A673 (cell line): ENCODE data around the gene OR2A7. TPM values are rescaled to one million over a fixed set of nuclear protein-coding genes. Genes with fewer than 3 reads are reported as not detected.
"Not testable (repeated sequence)": the region's sequence is repeated elsewhere in the genome, so short reads cannot be mapped to it uniquely, and the experiment has no call there.

ENCODE experiments used
- BruUV-seq: library from RNA; stranded (reverse); fragments of 400-500 nt; replicated peaks from 2 replicates; lab custom pipeline; 2021; lab: Mats Ljungman, UMichigan
- CTCF ChIA-PET: fragments of 300-600 bp; sonication (Branson Sonifier 250); formaldehyde crosslinking; loops from one replicate; lab custom pipeline; 2022; ENCODE audit warnings: antibody characterized with exemption; lab: Charles Lee
- POLR2A ChIA-PET: fragments of 300-600 bp; sonication (Branson Sonifier 250); formaldehyde crosslinking; loops from one replicate; lab custom pipeline; 2022; ENCODE audit warnings: antibody characterized with exemption; ENCODE audit not compliant: low non-redundant PET; lab: Charles Lee
- DNase-seq: peaks from one replicate; pipeline ENCODE4 v3.0.0-alpha.2; 2015; ENCODE audit warnings: low spot score
- H3K27ac ChIP-seq: fragments of 200-600 bp; sonication (generic); 2 replicates; pipeline ENCODE4 v1.5.1; 2016; ENCODE audit warnings: mixed run types, low read depth, mild to moderate bottlenecking, mixed read lengths, antibody characterized with exemption, low read length; ENCODE audit not compliant: poor library complexity, severe bottlenecking
- H3K27me3 ChIP-seq: fragments of 200-600 bp; sonication (generic); replicated peaks from 2 replicates; pipeline ENCODE4 v1.6.1; 2017; ENCODE audit warnings: mixed run types, low read depth, mild to moderate bottlenecking, mixed read lengths, antibody characterized with exemption, low read length; ENCODE audit not compliant: insufficient read depth, poor library complexity
- H3K36me3 ChIP-seq: fragments of 200-600 bp; sonication (generic); 2 replicates; pipeline ENCODE4 v1.6.1; 2016; ENCODE audit warnings: mixed run types, mild to moderate bottlenecking, mixed read lengths, antibody characterized with exemption, low read length; ENCODE audit not compliant: insufficient read depth, poor library complexity, severe bottlenecking
- H3K4me1 ChIP-seq: fragments of 200-600 bp; sonication (generic); 2 replicates; pipeline ENCODE4 v1.6.1; 2017; ENCODE audit warnings: mixed run types, mild to moderate bottlenecking, mixed read lengths, antibody characterized with exemption, low read length; ENCODE audit not compliant: insufficient read depth, poor library complexity, severe bottlenecking
- H3K4me3 ChIP-seq: fragments of 200-600 bp; sonication (generic); 2 replicates; pipeline ENCODE4 v1.5.1; 2016; ENCODE audit warnings: low read depth, mixed run types, mild to moderate bottlenecking, mixed read lengths, low read length; ENCODE audit not compliant: poor library complexity, severe bottlenecking
- H3K9me3 ChIP-seq: fragments of 200-600 bp; sonication (generic); 2 replicates; pipeline ENCODE4 v1.6.1; 2016; ENCODE audit warnings: mixed run types, low read depth, mild to moderate bottlenecking, mixed read lengths, antibody characterized with exemption, low read length; ENCODE audit not compliant: poor library complexity, severe bottlenecking
- intact Hi-C: fragments of 100-400 bp; cut with micrococcal nuclease; formaldehyde crosslinking; loops from one replicate; pipeline ENCODE4 v1.10.0; 2022; ENCODE audit not compliant: unreplicated experiment
- total RNA-seq: library from RNA; stranded (reverse); gene quantifications from 2 replicates; pipeline ENCODE4 v1.2.3, GENCODE V29; 2021

The OR2A7 gene
- total RNA-seq, 1 experiment from 2014 or later, result 1.2 TPM

- intact Hi-C loops, H3K9me3 ChIP-seq, H3K27me3 ChIP-seq, CTCF ChIA-PET, POLR2A ChIA-PET, H3K27ac ChIP-seq, H3K4me3 ChIP-seq, BruUV-seq, DNase-seq, H3K36me3 ChIP-seq, H3K4me1 ChIP-seq: not testable (repeated sequence)
Measured at GRCh38 chr7:144239365-144239764, 25.2 kb downstream of the OR2A7 start, which contains the start of gene OR2A42. OR2A42 (minus strand) TSS chr7:144239605; CDS start chr7:144232843, 6,762 bp downstream.

- CTCF ChIA-PET, POLR2A ChIA-PET, H3K27me3 ChIP-seq, H3K36me3 ChIP-seq, H3K27ac ChIP-seq, H3K9me3 ChIP-seq, BruUV-seq, intact Hi-C loops, DNase-seq, H3K4me1 ChIP-seq, H3K4me3 ChIP-seq: not testable (repeated sequence)
Measured at GRCh38 chr7:144238530-144239082, 26.0 kb downstream of the OR2A7 start.

- H3K36me3 ChIP-seq, POLR2A ChIA-PET, intact Hi-C loops, H3K27ac ChIP-seq, H3K27me3 ChIP-seq, BruUV-seq, H3K9me3 ChIP-seq, CTCF ChIA-PET, H3K4me1 ChIP-seq, DNase-seq, H3K4me3 ChIP-seq: not testable (repeated sequence)
Measured at GRCh38 chr7:144233039-144233438, 31.6 kb downstream of the OR2A7 start.

- BruUV-seq, intact Hi-C loops: not testable (repeated sequence)
Measured at GRCh38 chr7:144231027-144231426, 33.6 kb downstream of the OR2A7 start.

GRCh38 chr7:144228810-144229209, 35.8 kb downstream of the OR2A7 start:
- H3K4me1 ChIP-seq, POLR2A ChIA-PET, DNase-seq, H3K4me3 ChIP-seq, intact Hi-C loops, H3K27me3 ChIP-seq, H3K36me3 ChIP-seq, H3K9me3 ChIP-seq, H3K27ac ChIP-seq, BruUV-seq, CTCF ChIA-PET: not testable (repeated sequence)

More at GRCh38 chr7:144231027-144231426, 33.6 kb downstream of the OR2A7 start:
- POLR2A ChIA-PET, DNase-seq, CTCF ChIA-PET, H3K4me3 ChIP-seq, H3K36me3 ChIP-seq, H3K4me1 ChIP-seq, H3K9me3 ChIP-seq, H3K27me3 ChIP-seq, H3K27ac ChIP-seq: not testable (repeated sequence)

GRCh38 chr7:144226866-144227265, 37.7 kb downstream of the OR2A7 start:
- DNase-seq, H3K4me1 ChIP-seq, H3K4me3 ChIP-seq, POLR2A ChIA-PET, H3K36me3 ChIP-seq, H3K9me3 ChIP-seq, CTCF ChIA-PET, H3K27ac ChIP-seq, intact Hi-C loops, BruUV-seq, H3K27me3 ChIP-seq: not testable (repeated sequence)

GRCh38 chr7:144223675-144224074, 40.9 kb downstream of the OR2A7 start:
- H3K4me3 ChIP-seq, POLR2A ChIA-PET, CTCF ChIA-PET, H3K36me3 ChIP-seq, H3K27ac ChIP-seq, H3K4me1 ChIP-seq, H3K9me3 ChIP-seq, H3K27me3 ChIP-seq, BruUV-seq, intact Hi-C loops, DNase-seq: not testable (repeated sequence)

GRCh38 chr7:144220531-144220930, 44.1 kb downstream of the OR2A7 start:
- DNase-seq, H3K4me1 ChIP-seq, CTCF ChIA-PET, BruUV-seq, H3K36me3 ChIP-seq, H3K27ac ChIP-seq, H3K4me3 ChIP-seq, intact Hi-C loops, POLR2A ChIA-PET, H3K27me3 ChIP-seq, H3K9me3 ChIP-seq: not testable (repeated sequence)
